ENCODE data around the gene INO80D. TPM values are rescaled to one million over a fixed set of nuclear protein-coding genes. Genes with fewer than 3 reads are reported as not detected.

The INO80D gene
- total RNA-seq, 2 donors from 2014 or later, result 20.2 to 29.9 TPM

GRCh38 chr2:206011795-206012194, 74.2 kb downstream of the INO80D start:
- intact Hi-C loops (cut with DNase I), result loop anchor here (10.0 kb wide), 1 partner anchor 123 kb away; no protein-coding TSS in a partner anchor
- no peak overlapping the region for H3K9ac ChIP-seq (ENCODE audit: low read depth in 2 of 2, low read length in 2 of 2)
- no peak for TF ChIP-seq CTCF (IDR thresholded peaks at IDR 0.05)
- peaks cover 11% of the 10 kb centered on the region for H3K36me3 ChIP-seq
- H3K27ac ChIP-seq, result no peak overlapping the region
- DNase-seq, result no peak
- no peaks in the 10 kb centered on the region for H3K9me3 ChIP-seq
- no peaks in the 10 kb centered on the region for H3K27me3 ChIP-seq
- H3K4me1 ChIP-seq, result no peaks in the 10 kb centered on the region
- no peak overlapping the region for H3K4me3 ChIP-seq

- no peak overlapping the region for H3K27ac ChIP-seq
- H3K9me3 ChIP-seq, result no peaks in the 10 kb centered on the region
- intact Hi-C loops (cut with DNase I), result loop anchor here (10.0 kb wide), 1 partner anchor 124 kb away; no protein-coding TSS in a partner anchor
- peaks cover 11% of the 10 kb centered on the region for H3K36me3 ChIP-seq
- no peaks in the 10 kb centered on the region for H3K4me1 ChIP-seq
- H3K27me3 ChIP-seq, result no peaks in the 10 kb centered on the region
- DNase-seq, result no peak
- TF ChIP-seq CTCF (IDR thresholded peaks at IDR 0.05), result no peak
- no peak overlapping the region for H3K4me3 ChIP-seq
- no peak overlapping the region for H3K9ac ChIP-seq (ENCODE audit: low read depth in 2 of 2, low read length in 2 of 2)
Observed at GRCh38 chr2:206011018-206011614, 74.9 kb downstream of the INO80D start.

- intact Hi-C loops (cut with DNase I), result no loop called here
- Histone ChIP-seq H3K27ac (no peak overlapping the region), H3K27me3 (no peaks in the 10 kb centered on the region), H3K9ac (ENCODE audit: low read depth in 2 of 2, low read length in 2 of 2) (no peak overlapping the region), H3K36me3 (peaks cover 5% of the 10 kb centered on the region), H3K4me1 (no peaks in the 10 kb centered on the region), H3K9me3 (no peaks in the 10 kb centered on the region), H3K4me3 (no peak overlapping the region)
- peak; percentile 21 for TF ChIP-seq CTCF (IDR thresholded peaks at IDR 0.05)
- peak; percentile 37 for DNase-seq
Observed at GRCh38 chr2:206004004-206004693, 81.8 kb downstream of the INO80D start.

GRCh38 chr2:206002440-206002839, 83.5 kb downstream of the INO80D start:
- no peak for TF ChIP-seq CTCF (IDR thresholded peaks at IDR 0.05)
- Histone ChIP-seq H3K4me1 (no peaks in the 10 kb centered on the region), H3K9ac (ENCODE audit: low read depth in 2 of 2, low read length in 2 of 2) (no peak overlapping the region), H3K9me3 (no peaks in the 10 kb centered on the region), H3K27me3 (no peaks in the 10 kb centered on the region), H3K36me3 (peaks cover 5% of the 10 kb centered on the region), H3K4me3 (no peak overlapping the region), H3K27ac (no peak overlapping the region)
- DNase-seq, result no peak
- intact Hi-C loops (cut with DNase I), result no loop called here

GRCh38 chr2:206001912-206002311, 84.1 kb downstream of the INO80D start:
- Histone ChIP-seq H3K27me3 (no peaks in the 10 kb centered on the region), H3K4me1 (no peaks in the 10 kb centered on the region), H3K27ac (no peak overlapping the region), H3K9ac (ENCODE audit: low read depth in 2 of 2, low read length in 2 of 2) (no peak overlapping the region), H3K4me3 (no peak overlapping the region), H3K36me3 (peaks cover 5% of the 10 kb centered on the region), H3K9me3 (no peaks in the 10 kb centered on the region)
- no peak for DNase-seq
- no peak for TF ChIP-seq CTCF (IDR thresholded peaks at IDR 0.05)
- intact Hi-C loops (cut with DNase I), result no loop called here

Data from colonic mucosa (tissue), 4 donors.